Right lobe of liver (tissue), 6 donors: ENCODE measurements around the gene NFATC1. TPM values are rescaled to one million over a fixed set of nuclear protein-coding genes. Genes with fewer than 3 reads are reported as not detected.
"Not testable (repeated sequence)": the region's sequence is repeated elsewhere in the genome, so short reads cannot be mapped to it uniquely, and the experiment has no call there.

Experiments used
- ATAC-seq, 4 donors: fragments of 200-7000 bp; cut with Tn5 transposase; one replicate each; pipeline ENCODE4 v1.9.1; 2020; ENCODE audit warnings: mild to moderate bottlenecking in 4 of 4, moderate library complexity in 4 of 4
- DNase-seq, 3 donors: peaks; one replicate each; pipeline ENCODE4 v3.0.0-alpha.2; 2020
- H3K27ac ChIP-seq, 3 donors: fragments of 200-600 bp; one replicate each; pipeline ENCODE4 v1.8.0; 2022
- H3K27me3 ChIP-seq, 2 donors: fragments of 200-600 bp; one replicate each; pipeline ENCODE4 v1.8.0; 2022
- H3K36me3 ChIP-seq, 4 donors: fragments of 200-600 bp; sonication (generic) in 1 of 4; one replicate each; pipeline versions ENCODE4 v1.5.1 to v1.8.0; 2017 to 2022; ENCODE audit warnings: control low read depth in 1 of 4
- H3K4me1 ChIP-seq, 4 donors: fragments of 200-600 bp; sonication (generic) in 1 of 4; one replicate each; pipeline versions ENCODE4 v1.5.1 to v1.8.0; 2017 to 2022; ENCODE audit warnings: control low read depth in 1 of 4
- H3K4me3 ChIP-seq, 3 donors: fragments of 200-600 bp; one replicate each; pipeline ENCODE4 v1.8.0; 2022
- H3K9me3 ChIP-seq, 4 donors: fragments of 200-600 bp; sonication (generic) in 1 of 4; one replicate each; pipeline versions ENCODE4 v1.5.1 to v1.8.0; 2017 to 2022; ENCODE audit warnings: control low read depth in 1 of 4
- POLR2A ChIP-seq: fragments of 450-650 bp; IDR thresholded peaks from one replicate; pipeline ENCODE4 v1.6.1; 2017; ENCODE audit warnings: antibody characterized with exemption, mild to moderate bottlenecking
- WGBS: methylation state at CpG from one replicate; pipeline ENCODE4 v1.1.6; 2018; ENCODE audit warnings: low coverage, low lambda C conversion rate; ENCODE audit not compliant: insufficient coverage; ENCODE audit errors: missing lambda C conversion rate; 5-methylcytosine and 5-hydroxymethylcytosine counted together
- intact Hi-C, 2 donors: fragments of 100-400 bp; cut with DNase I; formaldehyde crosslinking; loops; one replicate each; pipeline versions ENCODE4 v1.11.2 to v1.14.1; 2022
- total RNA-seq, 6 experiments: library from RNA; depleted of rRNA in 2 of 6; stranded (reverse); fragments of >200 nt in 2 of 6; fragmentation: NEBNext Ultra II Directional in 3 of 6; extraction: Animal tissue kit (Norgen Biotek cat#: 25700) in 3 of 6; gene quantifications; one replicate each; pipeline versions ENCODE4 v1.1.0 to v1.2.4, GENCODE V29; 2016 to 2023
- TF ChIP-seq, protein P1 (sequence below), 4 donors: fragments of 200-600 bp in 3 of 4; fragments of 450-650 bp in 1 of 4; IDR thresholded peaks; one replicate each; pipeline versions ENCODE4 v1.5.1 to v1.8.0; 2016 to 2022; ENCODE audit warnings: antibody characterized with exemption in 4 of 4, mild to moderate bottlenecking in 2 of 4
- donor health status: DM: no; HTN: yes; CAD: no.
- donor health status: DM: no; HTN: no; CAD: no.
- donor health status: DM: no; HTN: no; CAD: no.
- donor health status: DM: no; HTN: yes; CAD: no.
- donor health status: DM: no; HTN: yes; CAD: no.

The NFATC1 gene
- total RNA-seq, 6 experiments from 2014 or later, result 1.00 to 4.3 (median 2.9) TPM

DNA sequence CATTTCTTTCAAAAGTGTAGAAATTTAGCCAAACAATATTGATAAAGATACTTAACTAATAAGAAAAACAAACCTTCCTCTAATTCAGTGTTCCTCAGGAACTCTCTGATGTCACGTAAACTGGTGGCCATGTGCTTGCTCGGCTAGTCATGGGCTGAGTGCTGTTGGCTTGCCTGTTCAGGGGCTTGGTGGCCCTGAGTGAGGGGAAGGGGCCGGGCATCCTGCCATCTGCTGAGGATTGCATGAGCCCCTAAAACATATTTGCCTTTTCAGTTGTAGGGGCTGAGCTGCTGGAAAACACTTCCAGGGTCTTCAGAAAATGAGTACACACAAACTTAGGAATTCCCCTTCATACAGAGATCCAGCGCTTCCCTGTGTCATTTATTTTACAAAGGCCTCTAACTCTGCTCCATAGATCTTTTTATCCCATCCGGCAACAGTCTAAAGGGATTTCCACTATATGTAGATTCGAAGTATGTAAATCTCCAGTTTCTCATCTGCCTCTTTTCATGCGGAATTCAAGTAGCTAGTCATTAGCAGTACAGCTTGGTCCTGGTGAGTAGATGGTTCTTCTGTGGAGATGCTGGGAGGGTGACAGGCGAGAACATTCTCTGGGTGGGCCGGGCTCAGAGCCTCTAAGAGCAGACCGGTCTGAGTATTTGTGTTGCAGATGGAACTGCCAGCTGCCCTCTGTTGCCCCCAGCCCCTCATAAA is 20.1 kb upstream of the NFATC1 start:
- no peaks in the 10 kb centered on the region for H3K36me3 ChIP-seq
- TF ChIP-seq POLR2A, result no peak
- H3K9me3 ChIP-seq, result no peaks in the 10 kb centered on the region
- DNase-seq (no peak), ATAC-seq (no peak)
- H3K27ac ChIP-seq, result no peak overlapping the region
- H3K27me3 ChIP-seq, result no peaks in the 10 kb centered on the region
- intact Hi-C loops, result loop anchor here in 1 of 2 donors (5.0 kb wide), 1 partner anchor 267 kb away; no protein-coding TSS in a partner anchor
- 95% methylated on average over 10 of the region's 10 CpGs for WGBS
- no peaks in the 10 kb centered on the region for H3K4me1 ChIP-seq
- H3K4me3 ChIP-seq, result no peak overlapping the region

DNA sequence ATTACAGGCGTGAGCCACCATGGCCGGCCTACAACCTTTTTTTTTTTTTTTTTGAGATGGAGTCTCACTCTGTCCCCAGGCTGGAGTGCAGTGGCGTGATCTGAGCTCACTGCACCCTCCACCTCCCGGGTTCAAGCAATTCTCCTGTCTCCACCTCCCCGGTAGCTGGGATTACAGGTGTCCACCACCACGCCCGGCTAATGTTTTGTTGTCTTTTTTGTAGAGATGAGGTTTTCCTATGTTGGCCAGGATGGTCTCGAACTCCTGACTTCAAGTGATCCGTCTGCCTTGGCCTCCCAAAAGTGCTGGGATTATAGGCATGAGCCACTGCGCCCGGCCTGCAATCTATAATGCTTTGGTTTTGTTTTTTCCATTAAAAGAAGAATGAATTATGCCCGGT is 19.1 kb upstream of the NFATC1 start:
- not testable (repeated sequence) for DNase-seq, H3K27me3 ChIP-seq, H3K27ac ChIP-seq, H3K9me3 ChIP-seq, ATAC-seq, H3K4me1 ChIP-seq, H3K4me3 ChIP-seq, H3K36me3 ChIP-seq
- 93% methylated on average over 5 of the region's 12 CpGs for WGBS
- intact Hi-C loops, result loop anchor here in 1 of 2 donors (5.0 kb wide), 1 partner anchor 266 kb away; no protein-coding TSS in a partner anchor

DNA sequence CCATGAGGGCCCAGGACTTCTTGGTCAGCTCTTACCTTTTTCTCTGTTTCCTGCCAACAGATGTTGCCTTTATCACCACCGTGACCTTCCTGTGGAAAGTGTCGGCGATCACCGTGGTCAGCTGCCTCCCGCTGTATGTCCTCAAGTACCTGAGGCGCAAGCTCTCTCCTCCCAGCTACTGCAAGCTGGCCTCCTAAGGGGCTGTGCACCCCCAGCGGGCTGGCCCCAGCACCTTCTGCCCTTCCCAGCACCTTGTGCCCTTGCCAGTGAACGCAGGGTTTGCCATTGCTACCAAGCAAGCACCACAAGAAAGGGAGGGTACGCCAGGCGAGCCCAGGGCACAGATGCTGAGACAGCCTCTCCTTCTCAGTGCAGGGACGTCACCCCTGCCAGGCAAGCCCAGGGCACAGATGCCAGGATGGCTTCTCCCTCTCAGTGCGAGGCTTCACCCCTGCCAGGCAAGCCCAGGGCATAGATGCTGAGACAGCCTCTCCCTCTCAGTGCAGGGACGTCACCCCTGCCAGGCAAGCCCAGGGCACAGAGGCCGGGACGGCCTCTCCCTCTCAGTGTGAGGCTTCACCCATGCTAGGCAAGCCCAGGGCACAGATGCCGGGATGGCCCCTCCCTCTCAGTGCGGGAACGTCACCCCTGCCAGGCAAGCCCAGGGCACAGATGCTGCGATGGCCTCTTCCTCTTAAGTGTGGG is 18.4 kb upstream of the NFATC1 start:
- H3K9me3 ChIP-seq, result no peaks in the 10 kb centered on the region
- H3K36me3 ChIP-seq, result no peaks in the 10 kb centered on the region
- H3K27me3 ChIP-seq, result no peaks in the 10 kb centered on the region
- no peaks in the 10 kb centered on the region for H3K4me1 ChIP-seq
- TF ChIP-seq, protein P1, sequence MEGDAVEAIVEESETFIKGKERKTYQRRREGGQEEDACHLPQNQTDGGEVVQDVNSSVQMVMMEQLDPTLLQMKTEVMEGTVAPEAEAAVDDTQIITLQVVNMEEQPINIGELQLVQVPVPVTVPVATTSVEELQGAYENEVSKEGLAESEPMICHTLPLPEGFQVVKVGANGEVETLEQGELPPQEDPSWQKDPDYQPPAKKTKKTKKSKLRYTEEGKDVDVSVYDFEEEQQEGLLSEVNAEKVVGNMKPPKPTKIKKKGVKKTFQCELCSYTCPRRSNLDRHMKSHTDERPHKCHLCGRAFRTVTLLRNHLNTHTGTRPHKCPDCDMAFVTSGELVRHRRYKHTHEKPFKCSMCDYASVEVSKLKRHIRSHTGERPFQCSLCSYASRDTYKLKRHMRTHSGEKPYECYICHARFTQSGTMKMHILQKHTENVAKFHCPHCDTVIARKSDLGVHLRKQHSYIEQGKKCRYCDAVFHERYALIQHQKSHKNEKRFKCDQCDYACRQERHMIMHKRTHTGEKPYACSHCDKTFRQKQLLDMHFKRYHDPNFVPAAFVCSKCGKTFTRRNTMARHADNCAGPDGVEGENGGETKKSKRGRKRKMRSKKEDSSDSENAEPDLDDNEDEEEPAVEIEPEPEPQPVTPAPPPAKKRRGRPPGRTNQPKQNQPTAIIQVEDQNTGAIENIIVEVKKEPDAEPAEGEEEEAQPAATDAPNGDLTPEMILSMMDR (IDR thresholded peaks at IDR 0.05), result no peak
- TF ChIP-seq POLR2A, result no peak
- DNase-seq (peak in 1 of 3 donors; percentile 51), ATAC-seq (no peak)
- no peak overlapping the region for H3K27ac ChIP-seq
- no peak overlapping the region for H3K4me3 ChIP-seq
- WGBS, result 91% methylated on average over 4 of the region's 19 CpGs
- intact Hi-C loops, result loop anchor here in 1 of 2 donors (5.0 kb wide), 1 partner anchor 265 kb away; no protein-coding TSS in a partner anchor

DNA sequence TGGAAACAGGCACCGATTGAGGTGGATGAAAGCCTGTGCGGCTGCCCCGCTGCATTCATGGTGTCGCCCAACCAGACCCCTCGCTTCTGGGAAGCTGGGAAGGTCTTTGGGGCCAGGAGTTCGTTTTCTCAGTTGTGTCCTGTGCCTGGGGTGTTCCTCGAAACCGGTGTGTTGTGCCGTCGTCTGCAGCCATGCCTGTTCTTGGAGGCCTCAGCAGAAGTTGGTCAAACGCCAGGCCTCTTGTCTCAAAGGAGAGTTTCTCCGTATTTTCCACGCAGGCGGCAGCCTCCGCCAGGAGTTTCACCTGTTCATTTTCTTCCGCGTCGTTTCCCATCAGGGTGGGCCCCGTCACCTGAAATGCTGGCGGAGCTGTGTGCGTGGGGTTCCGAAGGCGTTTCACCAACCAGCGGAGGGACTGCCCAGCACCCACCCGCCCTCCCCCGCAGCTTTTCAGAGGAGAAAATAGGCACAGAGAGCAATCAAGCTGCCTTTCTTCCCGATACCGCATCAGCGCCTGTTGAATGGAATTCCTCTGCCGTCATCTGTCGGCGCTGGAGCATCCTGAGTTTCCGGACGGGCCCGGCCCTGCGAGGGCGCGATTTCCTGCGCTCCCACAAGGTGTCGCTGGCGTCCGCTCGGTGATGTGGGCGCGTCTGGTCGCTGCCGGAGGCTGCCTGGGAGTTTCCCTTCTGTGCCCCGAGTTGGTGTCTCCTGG is 17.0 kb upstream of the NFATC1 start:
- ATAC-seq (peak; percentile 56 to 84 (median 78)), DNase-seq (peak in 2 of 3 donors; percentile 75 to 76)
- no peaks in the 10 kb centered on the region for H3K9me3 ChIP-seq
- H3K27me3 ChIP-seq, result no peaks in the 10 kb centered on the region
- no peaks in the 10 kb centered on the region for H3K4me1 ChIP-seq
- no peaks in the 10 kb centered on the region for H3K36me3 ChIP-seq
- no peak overlapping the region for H3K27ac ChIP-seq
- intact Hi-C loops, result loop anchor here in 1 of 2 donors (5.0 kb wide), 1 partner anchor 264 kb away; no protein-coding TSS in a partner anchor
- H3K4me3 ChIP-seq, result no peak overlapping the region
- no peak for TF ChIP-seq POLR2A
- TF ChIP-seq, protein P1 (IDR thresholded peaks at IDR 0.05), result peak; percentile 56 to 80 (median 76)
- 53% methylated on average over 3 of the region's 48 CpGs for WGBS

DNA sequence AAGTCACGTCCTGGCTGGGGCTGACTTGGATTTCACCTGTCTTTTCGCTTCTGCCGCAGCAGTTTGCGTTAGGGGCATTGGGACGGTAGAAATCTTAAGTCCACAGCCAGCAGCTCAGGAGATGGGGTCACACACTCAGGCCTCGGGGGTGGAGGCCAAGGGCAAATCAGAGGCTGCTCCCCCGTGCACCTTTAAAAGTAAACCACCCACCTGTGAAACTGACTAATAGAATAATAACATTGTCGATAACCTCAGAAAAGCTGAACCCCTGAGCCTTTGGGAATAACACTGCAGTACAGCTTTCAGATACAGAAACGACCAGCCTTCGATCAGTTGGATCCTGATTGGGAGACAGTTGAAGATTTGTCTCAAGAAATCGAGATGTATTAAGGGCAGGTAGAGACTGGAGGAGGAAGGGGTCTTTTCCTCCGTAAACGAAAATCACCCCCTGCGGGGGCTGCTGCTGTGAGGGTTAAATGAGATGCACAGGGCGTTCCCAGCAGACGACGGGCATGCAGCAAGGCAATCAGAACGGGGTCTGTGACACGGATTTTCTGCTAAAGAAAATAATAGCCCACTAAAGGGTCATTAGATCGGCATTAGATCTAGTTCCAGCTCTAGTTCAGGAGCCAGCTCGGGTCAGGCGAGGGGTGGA is 16.4 kb upstream of the NFATC1 start:
- H3K4me3 ChIP-seq, result no peak overlapping the region
- ATAC-seq (no peak), DNase-seq (no peak)
- H3K27ac ChIP-seq, result no peak overlapping the region
- WGBS, result 83% methylated on average over 14 of the region's 22 CpGs
- no peak for TF ChIP-seq POLR2A
- TF ChIP-seq, protein P1 (IDR thresholded peaks at IDR 0.05), result no peak
- no peaks in the 10 kb centered on the region for H3K4me1 ChIP-seq
- H3K36me3 ChIP-seq, result no peaks in the 10 kb centered on the region
- no peaks in the 10 kb centered on the region for H3K9me3 ChIP-seq
- no peaks in the 10 kb centered on the region for H3K27me3 ChIP-seq
- intact Hi-C loops, result loop anchor here in 1 of 2 donors (5.0 kb wide), 1 partner anchor 263 kb away; no protein-coding TSS in a partner anchor
